Activated B cell treated with CpG ODN at 0.5 μM for 24 hours (primary cell): ENCODE results near the gene JHY. TPM values are rescaled to one million over a fixed set of nuclear protein-coding genes. Genes with fewer than 3 reads are reported as not detected.

Source experiments
- ATAC-seq: fragments of 200-7000 bp; cut with Tn5 transposase; one replicate; pipeline ENCODE4 v1.10.0; 2021; ENCODE audit warnings: low read depth, mild to moderate bottlenecking, moderate library complexity
- CTCF ChIA-PET: fragments of 350-600 bp; sonication (Branson Sonifier 250); formaldehyde crosslinking; loops from one replicate; lab custom pipeline; 2021; ENCODE audit warnings: antibody characterized with exemption; lab: Charles Lee
- POLR2A ChIA-PET: fragments of 350-600 bp; sonication (Branson Sonifier 250); formaldehyde crosslinking; loops from one replicate; lab custom pipeline; 2021; ENCODE audit warnings: antibody characterized with exemption; lab: Charles Lee
- DNase-seq: peaks from one replicate; pipeline ENCODE4 v3.0.0; 2022
- H3K27ac Mint-ChIP-seq: one replicate; pipeline ENCODE4 v1.8.0; 2020; ENCODE audit warnings: mixed read lengths
- H3K27me3 Mint-ChIP-seq: one replicate; pipeline ENCODE4 v1.8.0; 2021; ENCODE audit warnings: mixed read lengths
- H3K36me3 Mint-ChIP-seq: one replicate; pipeline ENCODE4 v1.8.0; 2021; ENCODE audit warnings: low read depth, mixed read lengths
- H3K4me1 Mint-ChIP-seq: one replicate; pipeline ENCODE4 v1.8.0; 2021; ENCODE audit warnings: mixed read lengths
- H3K4me3 Mint-ChIP-seq: one replicate; pipeline ENCODE4 v1.8.0; 2020; ENCODE audit warnings: mild to moderate bottlenecking, mixed read lengths
- H3K9me3 Mint-ChIP-seq: one replicate; pipeline ENCODE4 v1.8.0; 2020; ENCODE audit warnings: mixed read lengths
- CTCF ChIP-seq: fragments of 200-600 bp; IDR thresholded peaks from one replicate; pipeline ENCODE4 v1.8.0; 2022; ENCODE audit warnings: antibody characterized with exemption, mild to moderate bottlenecking
- intact Hi-C: fragments of 100-400 bp; cut with micrococcal nuclease; formaldehyde crosslinking; loops from one replicate; pipeline ENCODE4 v1.15.1; 2024
- total RNA-seq: library from RNA; stranded (reverse); gene quantifications from 2 replicates; pipeline ENCODE4 v1.2.3, GENCODE V29; 2022

Gene JHY
- total RNA-seq, 1 donor from 2014 or later = 2.0 TPM

GRCh38 chr11:122979815-122980595 lies 97.4 kb downstream of the JHY start:
- no peak for ATAC-seq
- POLR2A ChIA-PET = interaction anchor here (0.8 kb wide), 1 partner anchor 82 kb away, joined by 3 read pairs; the partner anchor contains the start of gene HSPA8
- Mint-ChIP-seq H3K9me3 (no peaks in the 10 kb centered on the region), H3K4me3 (no peak overlapping the region), H3K27ac (no peak overlapping the region), H3K4me1 (peaks cover 39% of the 10 kb centered on the region), H3K27me3 (peaks cover 81% of the 10 kb centered on the region), H3K36me3 (no peaks in the 10 kb centered on the region)
- no peak for TF ChIP-seq CTCF
- CTCF ChIA-PET = no interaction called here
- intact Hi-C loops = loop anchor here (5.0 kb wide), 1 partner anchor 72 kb away; no protein-coding TSS in a partner anchor
- no peak for DNase-seq

- DNase-seq (no peak), ATAC-seq (peak; percentile 25)
- CTCF ChIA-PET = no interaction called here
- Mint-ChIP-seq H3K27me3 (peaks cover 78% of the 10 kb centered on the region), H3K4me3 (no peak within 1 kb of the TSS), H3K27ac (no peak within 1 kb of the TSS), H3K9me3 (no peaks in the 10 kb centered on the region), H3K36me3 (no peaks in the 10 kb centered on the region), H3K4me1 (peaks cover 36% of the 10 kb centered on the region)
- intact Hi-C loops = loop anchor here (5.0 kb wide), 1 partner anchor 71 kb away; no protein-coding TSS in a partner anchor
- POLR2A ChIA-PET = no interaction called here
- no peak for TF ChIP-seq CTCF
Observed at GRCh38 chr11:122981388-122982264, 99.1 kb downstream of the JHY start, which contains the start of gene BSX. Gene BSX (minus strand): TSS chr11:122981834. CDS start chr11:122981671, 163 bp downstream.

- TF ChIP-seq CTCF = no peak
- Mint-ChIP-seq H3K27me3 (peaks cover 70% of the 10 kb centered on the region), H3K4me1 (peaks cover 23% of the 10 kb centered on the region), H3K36me3 (no peaks in the 10 kb centered on the region), H3K4me3 (peak overlapping the region; percentile 64), H3K27ac (no peak overlapping the region), H3K9me3 (no peaks in the 10 kb centered on the region)
- DNase-seq = no peak
- ATAC-seq = no peak
- intact Hi-C loops = loop anchor here (2.0 to 5.0 kb wide), 2 partner anchors 69 to 101 kb away; partner anchors contain the start of gene JHY
- POLR2A ChIA-PET = interaction anchor here (1.0 kb wide), 1 partner anchor 79 kb away, joined by 4 read pairs; no protein-coding TSS in a partner anchor
- CTCF ChIA-PET = no interaction called here
Observed at GRCh38 chr11:122983438-122984185, 101.1 kb downstream of the JHY start.

- DNase-seq (no peak), ATAC-seq (no peak)
- Mint-ChIP-seq H3K9me3 (no peaks in the 10 kb centered on the region), H3K4me3 (peak overlapping the region; percentile 83), H3K27ac (no peak overlapping the region), H3K27me3 (peaks cover 64% of the 10 kb centered on the region), H3K36me3 (no peaks in the 10 kb centered on the region), H3K4me1 (peaks cover 23% of the 10 kb centered on the region)
- TF ChIP-seq CTCF = no peak
- POLR2A ChIA-PET = interaction anchor here (1.0 kb wide), 1 partner anchor 78 kb away, joined by 4 read pairs; no protein-coding TSS in a partner anchor
- CTCF ChIA-PET = no interaction called here
- intact Hi-C loops = loop anchor here (2.0 to 5.0 kb wide), 2 partner anchors 68 to 102 kb away; partner anchors contain the start of gene JHY
Observed at GRCh38 chr11:122984186-122985011, 101.8 kb downstream of the JHY start.
